Measurements from ENCODE around the gene ARHGAP18.

Gene ARHGAP18

GRCh38 chr6:129744201-129744879, 34.4 kb upstream of the ARHGAP18 start:
- H3K36me3 Mint-ChIP-seq (ENCODE audit: low read depth), result no peaks in the 10 kb centered on the region
- TF ChIP-seq CTCF (IDR thresholded peaks at IDR 0.05), result no peak
- no peaks in the 10 kb centered on the region for H3K9me3 Mint-ChIP-seq
- H3K27ac Mint-ChIP-seq, result peak overlapping the region; percentile 80
- peaks cover 49% of the 10 kb centered on the region for H3K4me1 Mint-ChIP-seq
- DNase-seq, result peak; percentile 10
- H3K27me3 Mint-ChIP-seq (ENCODE audit: low read depth, poor library complexity), result peaks cover 2% of the 10 kb centered on the region
- H3K4me3 Mint-ChIP-seq, result peak overlapping the region; percentile 45

DNA sequence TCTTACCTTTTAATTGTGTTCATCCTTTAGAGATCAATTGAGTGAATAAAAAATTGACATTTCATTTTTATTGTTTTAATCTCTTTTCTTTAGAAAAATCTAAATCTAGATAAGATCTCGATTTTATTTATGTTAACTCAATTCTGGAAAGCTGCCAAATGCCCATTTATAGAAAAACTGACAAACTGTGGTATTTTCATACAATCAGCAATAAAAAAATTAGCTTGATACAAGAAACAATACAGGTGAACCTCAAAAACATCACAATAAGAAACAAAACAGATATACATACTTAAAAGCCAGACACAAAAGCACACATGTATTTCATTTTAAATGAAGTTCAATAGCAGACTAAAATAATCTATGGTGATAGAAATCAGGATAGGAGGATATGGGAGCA, 30.0 kb upstream of the ARHGAP18 start:
- Mint-ChIP-seq H3K36me3 (ENCODE audit: low read depth) (no peaks in the 10 kb centered on the region), H3K27me3 (ENCODE audit: low read depth, poor library complexity) (peaks cover 2% of the 10 kb centered on the region), H3K4me3 (no peak overlapping the region), H3K27ac (no peak overlapping the region), H3K4me1 (peaks cover 31% of the 10 kb centered on the region), H3K9me3 (no peaks in the 10 kb centered on the region)
- TF ChIP-seq CTCF (IDR thresholded peaks at IDR 0.05), result no peak
- DNase-seq, result no peak

- TF ChIP-seq CTCF (IDR thresholded peaks at IDR 0.05), result no peak
- Mint-ChIP-seq H3K27ac (no peak overlapping the region), H3K4me1 (no peaks in the 10 kb centered on the region), H3K9me3 (no peaks in the 10 kb centered on the region), H3K36me3 (ENCODE audit: low read depth) (no peaks in the 10 kb centered on the region), H3K4me3 (no peak overlapping the region), H3K27me3 (ENCODE audit: low read depth, poor library complexity) (no peaks in the 10 kb centered on the region)
- DNase-seq, result no peak
Measured at GRCh38 chr6:129736105-129736504, 26.1 kb upstream of the ARHGAP18 start.

- H3K27ac Mint-ChIP-seq, result no peak overlapping the region
- no peaks in the 10 kb centered on the region for H3K4me1 Mint-ChIP-seq
- no peaks in the 10 kb centered on the region for H3K9me3 Mint-ChIP-seq
- no peaks in the 10 kb centered on the region for H3K36me3 Mint-ChIP-seq (ENCODE audit: low read depth)
- no peak for DNase-seq
- H3K4me3 Mint-ChIP-seq, result no peak overlapping the region
- TF ChIP-seq CTCF (IDR thresholded peaks at IDR 0.05), result no peak
- H3K27me3 Mint-ChIP-seq (ENCODE audit: low read depth, poor library complexity), result no peaks in the 10 kb centered on the region
Measured at GRCh38 chr6:129733290-129733689, 23.3 kb upstream of the ARHGAP18 start.

- Mint-ChIP-seq H3K36me3 (ENCODE audit: low read depth) (no peaks in the 10 kb centered on the region), H3K9me3 (no peaks in the 10 kb centered on the region), H3K27ac (no peak overlapping the region), H3K4me3 (no peak overlapping the region), H3K27me3 (ENCODE audit: low read depth, poor library complexity) (no peaks in the 10 kb centered on the region), H3K4me1 (no peaks in the 10 kb centered on the region)
- DNase-seq, result no peak
- TF ChIP-seq CTCF (IDR thresholded peaks at IDR 0.05), result no peak
Measured at GRCh38 chr6:129732542-129732941, 22.6 kb upstream of the ARHGAP18 start.

GRCh38 chr6:129732034-129732433, 22.1 kb upstream of the ARHGAP18 start:
- DNase-seq, result no peak
- no peaks in the 10 kb centered on the region for H3K27me3 Mint-ChIP-seq (ENCODE audit: low read depth, poor library complexity)
- TF ChIP-seq CTCF (IDR thresholded peaks at IDR 0.05), result no peak
- H3K4me1 Mint-ChIP-seq, result no peaks in the 10 kb centered on the region
- H3K4me3 Mint-ChIP-seq, result no peak overlapping the region
- H3K9me3 Mint-ChIP-seq, result no peaks in the 10 kb centered on the region
- no peaks in the 10 kb centered on the region for H3K36me3 Mint-ChIP-seq (ENCODE audit: low read depth)
- H3K27ac Mint-ChIP-seq, result no peak overlapping the region
